Keratinocyte (primary cell): ENCODE results near the gene DSCAM. TPM values are rescaled to one million over a fixed set of nuclear protein-coding genes. Genes with fewer than 3 reads are reported as not detected.

Source experiments
- DNase-seq: peaks from one replicate; pipeline ENCODE4 v3.0.0-alpha.2; 2011; ENCODE audit warnings: low read depth, missing footprints, low spot score
- FAIRE-seq: peaks from 2 replicates; lab custom pipeline; 2011; peaks lifted over from hg19 to GRCh38; lab: Jason Lieb, UNC
- H2AFZ ChIP-seq: 2 replicates; pipeline ENCODE4 v1.6.0; 2012; ENCODE audit warnings: low read length, control low read depth, inconsistent platforms; ENCODE audit not compliant: control insufficient read depth
- H3K27ac ChIP-seq: 2 replicates; pipeline ENCODE4 v1.5.1; 2011; ENCODE audit warnings: low read length; ENCODE audit not compliant: control insufficient read depth, insufficient read depth
- H3K27me3 ChIP-seq: 3 replicates; pipeline ENCODE4 v1.6.0; 2011; ENCODE audit warnings: low read length; ENCODE audit not compliant: control insufficient read depth, insufficient read depth; ENCODE audit errors: extremely low read depth
- H3K36me3 ChIP-seq, 2 experiments: 2 replicates in 1 of 2; 3 replicates in 1 of 2; pipeline ENCODE4 v1.5.1; 2011; ENCODE audit warnings: low read length in 2 of 2, mild to moderate bottlenecking in 1 of 2; ENCODE audit not compliant: control insufficient read depth in 2 of 2, insufficient read depth in 2 of 2; ENCODE audit errors: extremely low read depth in 1 of 2
- H3K4me1 ChIP-seq: 3 replicates; pipeline ENCODE4 v1.5.1; 2011; ENCODE audit warnings: low read length; ENCODE audit not compliant: control insufficient read depth, insufficient read depth; ENCODE audit errors: extremely low read depth
- H3K4me2 ChIP-seq: 3 replicates; pipeline ENCODE4 v1.6.0; 2011; ENCODE audit warnings: low read depth, low read length; ENCODE audit not compliant: control insufficient read depth, insufficient read depth; ENCODE audit errors: extremely low read depth
- H3K4me3 ChIP-seq, 3 experiments: fragments of 200-600 bp in 1 of 3; sonication (generic) in 1 of 3; 2 replicates in 2 of 3; 3 replicates in 1 of 3; pipeline ENCODE4 v1.5.1; 2011 to 2016; ENCODE audit warnings: low read length in 3 of 3, mild to moderate bottlenecking in 3 of 3, control low read depth in 2 of 3, inconsistent platforms in 1 of 3, low read depth in 1 of 3, mixed read lengths in 1 of 3, mixed run types in 1 of 3, moderate library complexity in 1 of 3; ENCODE audit not compliant: control insufficient read depth in 2 of 3, insufficient read depth in 2 of 3; ENCODE audit errors: extremely low read depth in 1 of 3
- H3K79me2 ChIP-seq: 2 replicates; pipeline ENCODE4 v1.6.0; 2012; ENCODE audit warnings: low read length; ENCODE audit not compliant: control insufficient read depth, insufficient read depth
- H3K9ac ChIP-seq: 3 replicates; pipeline ENCODE4 v1.6.0; 2011; ENCODE audit warnings: low read length; ENCODE audit not compliant: control insufficient read depth, insufficient read depth; ENCODE audit errors: extremely low read depth
- H3K9me1 ChIP-seq: 3 replicates; pipeline ENCODE4 v1.6.0; 2011; ENCODE audit warnings: low read length; ENCODE audit not compliant: control insufficient read depth, insufficient read depth; ENCODE audit errors: extremely low read depth
- H3K9me3 ChIP-seq: 2 replicates; pipeline ENCODE4 v1.5.1; 2012; ENCODE audit warnings: low read depth, low read length; ENCODE audit not compliant: control insufficient read depth
- H4K20me1 ChIP-seq: 3 replicates; pipeline ENCODE4 v1.6.0; 2011; ENCODE audit warnings: low read length; ENCODE audit not compliant: control insufficient read depth, insufficient read depth; ENCODE audit errors: extremely low read depth
- CTCF ChIP-seq, 3 experiments: IDR thresholded peaks in 1 of 3; conservative IDR thresholded peaks in 1 of 3; optimal IDR thresholded peaks in 1 of 3; 2 replicates in 2 of 3; 3 replicates in 1 of 3; pipeline versions ENCODE3 to v1.5.1; 2011; ENCODE audit warnings: low read length in 3 of 3, mild to moderate bottlenecking in 3 of 3, moderate library complexity in 2 of 3, control low read depth in 1 of 3, inconsistent platforms in 1 of 3; ENCODE audit not compliant: insufficient read depth in 2 of 3; ENCODE audit errors: extremely low read depth in 1 of 3
- EZH2 ChIP-seq: IDR thresholded peaks from one replicate; pipeline ENCODE4 v1.6.1; 2012; ENCODE audit warnings: inconsistent platforms, mild to moderate bottlenecking, low read length, moderate library complexity
- dilution Hi-C: fragments of 300-500 bp; cut with MboI; formaldehyde crosslinking; loops from one replicate; pipeline ENCODE4 v1.7.0; 2020; ENCODE audit warnings: low sequenced_read_pairs; ENCODE audit not compliant: extremely low pct_ligation_motif_present
- polyA plus RNA-seq, 5 experiments: library from polyadenylated mRNA; depleted of rRNA in 3 of 5; stranded (reverse) in 3 of 5; stranded (forward) in 1 of 5; unstranded in 1 of 5; fragments of >200 nt; gene quantifications; 1 replicate in 1 of 5; 2 replicates in 3 of 5; 3 replicates in 1 of 5; pipeline versions ENCODE4 v1.2.1 to v1.2.3, GENCODE V29; 2011 to 2012; ENCODE audit warnings: missing spikeins in 2 of 5, low read depth in 1 of 5, low replicate concordance in 1 of 5

The DSCAM gene
- polyA plus RNA-seq, 1 donor (not counting 4 experiments of a cell fraction or from before 2014, with no cell fraction given): 2.1 TPM

- Histone ChIP-seq H3K4me2 (no peak overlapping the region), H3K27ac (no peak overlapping the region), H3K9me1 (no peaks in the 10 kb centered on the region), H2AFZ (no peak overlapping the region), H3K4me3 (no peak overlapping the region), H3K9me3 (no peaks in the 10 kb centered on the region), H4K20me1 (no peaks in the 10 kb centered on the region), H3K9ac (no peak overlapping the region), H3K36me3 (no peaks in the 10 kb centered on the region), H3K4me1 (no peaks in the 10 kb centered on the region), H3K79me2 (no peaks in the 10 kb centered on the region), H3K27me3 (no peaks in the 10 kb centered on the region)
- DNase-seq (no peak), FAIRE-seq (no peak)
- dilution Hi-C loops: no loop called here
- TF ChIP-seq EZH2 (no peak), CTCF (optimal IDR thresholded peaks at IDR 0.05 in 1 of 3, IDR thresholded peaks at IDR 0.05 in 1 of 3, conservative IDR thresholded peaks at IDR 0.05 in 1 of 3; ENCODE audit: extremely low read depth in 1 of 3, insufficient read depth in 2 of 3, low read length in 3 of 3) (no peak)
Measured at GRCh38 chr21:40099809-40100208, 747.1 kb downstream of the DSCAM start.

GRCh38 chr21:40095477-40095876 is 751.5 kb downstream of the DSCAM start:
- Histone ChIP-seq H2AFZ (no peak overlapping the region), H3K27ac (no peak overlapping the region), H3K36me3 (no peaks in the 10 kb centered on the region), H3K79me2 (no peaks in the 10 kb centered on the region), H3K9me1 (no peaks in the 10 kb centered on the region), H3K4me3 (no peak overlapping the region), H3K9me3 (no peaks in the 10 kb centered on the region), H3K27me3 (no peaks in the 10 kb centered on the region), H3K9ac (no peak overlapping the region), H4K20me1 (no peaks in the 10 kb centered on the region), H3K4me2 (no peak overlapping the region), H3K4me1 (no peaks in the 10 kb centered on the region)
- TF ChIP-seq EZH2 (no peak), CTCF (optimal IDR thresholded peaks at IDR 0.05 in 1 of 3, IDR thresholded peaks at IDR 0.05 in 1 of 3, conservative IDR thresholded peaks at IDR 0.05 in 1 of 3; ENCODE audit: extremely low read depth in 1 of 3, insufficient read depth in 2 of 3, low read length in 3 of 3) (no peak)
- FAIRE-seq (no peak), DNase-seq (no peak)
- dilution Hi-C loops: no loop called here
